ENCODE data around the gene CCDC69.
A peak's percentile ranks its signal among the peaks of the same experiment; 100 is the strongest.

The CCDC69 gene

GRCh38 chr5:151158287-151158661 is 65.6 kb downstream of the CCDC69 start:
- no peak for DNase-seq

- peak; percentile 23 for DNase-seq
These were observed 66.2 kb downstream of the CCDC69 start, which contains the start of gene ANXA6 for GRCh38 chr5:151157426-151158286. TSS of gene ANXA6 (minus strand) at chr5:151157779. CDS start at chr5:151147901, 9,878 bp downstream.

- DNase-seq, result no peak
These were observed 67.1 kb downstream of the CCDC69 start for GRCh38 chr5:151156507-151157420.

GRCh38 chr5:151155775-151156506 is 68.0 kb downstream of the CCDC69 start:
- DNase-seq, result peak; percentile 8

GRCh38 chr5:151154931-151155774 is 68.7 kb downstream of the CCDC69 start:
- DNase-seq, result no peak

GRCh38 chr5:151153766-151154272 is 70.1 kb downstream of the CCDC69 start:
- no peak for DNase-seq

GRCh38 chr5:151153300-151153699 is 70.6 kb downstream of the CCDC69 start:
- no peak for DNase-seq

- no peak for DNase-seq
These were observed 72.1 kb downstream of the CCDC69 start for GRCh38 chr5:151151793-151152192.

DNA sequence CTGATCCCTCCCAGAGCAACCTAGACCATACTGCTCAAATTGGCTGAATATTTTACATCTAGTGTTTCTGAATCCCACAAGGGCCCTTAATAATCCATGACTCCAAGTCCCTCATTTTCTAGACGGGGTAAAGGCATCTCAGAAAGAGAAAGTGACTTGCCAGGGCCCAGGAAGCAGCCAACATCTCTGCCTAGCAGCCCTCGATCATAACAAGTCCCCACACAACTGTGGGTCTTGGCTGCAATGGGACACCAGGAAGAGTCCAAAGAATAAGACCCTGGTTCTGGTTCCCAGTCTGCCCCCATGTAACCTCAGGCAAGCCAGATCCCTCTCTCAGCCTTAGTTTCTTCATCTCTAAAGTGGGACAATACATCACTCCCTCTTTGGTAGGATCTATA is 72.6 kb downstream of the CCDC69 start:
- DNase-seq, result no peak

- peak; percentile 26 for DNase-seq
These were observed 73.2 kb downstream of the CCDC69 start for GRCh38 chr5:151150471-151151262.

GRCh38 chr5:151148583-151148982 is 75.3 kb downstream of the CCDC69 start:
- no peak for DNase-seq

DNA sequence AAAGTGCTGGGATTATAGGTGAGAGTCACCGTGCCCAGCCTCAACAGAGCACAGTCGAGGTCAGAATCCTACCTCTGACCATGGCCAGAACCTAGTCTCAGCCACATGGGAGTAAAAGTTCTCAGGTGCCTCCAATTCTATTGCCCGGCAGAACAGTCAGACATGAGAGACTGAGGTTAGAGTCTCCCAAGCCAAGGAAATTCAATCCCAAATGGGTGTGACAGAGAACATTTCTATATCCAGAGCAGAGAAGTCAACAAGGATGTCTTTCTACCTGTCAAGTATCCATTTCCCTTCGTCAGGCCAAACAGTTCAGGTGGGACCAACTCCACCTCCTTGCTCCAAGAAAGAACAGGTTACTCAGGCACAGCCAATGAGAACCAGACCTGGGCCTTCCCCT is 76.9 kb downstream of the CCDC69 start:
- no peak for DNase-seq

GRCh38 chr5:151146061-151146460 is 77.8 kb downstream of the CCDC69 start:
- DNase-seq, result no peak

GRCh38 chr5:151144922-151145321 is 79.0 kb downstream of the CCDC69 start:
- no peak for DNase-seq

DNA sequence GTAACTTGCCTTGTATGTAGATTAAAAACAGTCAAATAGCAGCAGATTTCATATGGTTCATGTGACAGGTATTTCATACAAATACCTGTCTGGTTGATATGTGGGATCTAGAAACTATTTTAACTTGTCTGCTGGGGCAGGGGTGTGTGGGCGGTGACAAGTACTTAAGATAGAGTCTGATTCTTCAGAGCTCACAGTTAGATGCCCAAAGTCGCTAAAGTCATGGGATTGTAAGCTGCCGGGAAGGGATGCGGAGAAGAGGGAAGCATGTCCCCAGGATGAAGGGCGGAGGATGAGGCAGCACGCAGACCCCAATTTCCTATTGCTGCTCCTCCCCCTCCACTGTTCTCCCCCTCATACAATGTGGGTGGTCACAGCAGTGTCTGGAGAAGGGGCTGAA is 79.6 kb downstream of the CCDC69 start:
- no peak for DNase-seq

- no peak for DNase-seq
These were observed 80.2 kb downstream of the CCDC69 start for GRCh38 chr5:151143645-151144044.

DNA sequence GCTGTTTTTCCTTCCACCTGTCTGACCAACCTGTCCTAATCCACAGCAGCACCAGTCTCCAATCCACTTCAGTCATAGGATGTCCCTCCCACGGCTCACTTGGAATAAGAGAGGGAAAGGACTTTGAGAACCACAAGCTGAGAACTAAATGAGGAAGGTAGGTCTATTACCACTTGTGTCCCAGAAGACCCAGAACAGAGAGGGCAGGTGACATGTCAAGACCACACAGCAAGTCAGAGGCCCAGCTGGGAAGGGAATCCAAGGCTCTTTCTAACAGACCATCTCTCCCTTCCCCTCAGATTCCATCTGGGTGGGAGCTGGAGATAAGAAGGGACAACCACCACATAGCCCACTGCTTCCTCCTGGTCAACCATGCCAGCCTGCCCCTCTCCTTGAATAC is 81.0 kb downstream of the CCDC69 start:
- no peak for DNase-seq

- no peak for DNase-seq
These were observed 82.4 kb downstream of the CCDC69 start for GRCh38 chr5:151141535-151141934.

DNA sequence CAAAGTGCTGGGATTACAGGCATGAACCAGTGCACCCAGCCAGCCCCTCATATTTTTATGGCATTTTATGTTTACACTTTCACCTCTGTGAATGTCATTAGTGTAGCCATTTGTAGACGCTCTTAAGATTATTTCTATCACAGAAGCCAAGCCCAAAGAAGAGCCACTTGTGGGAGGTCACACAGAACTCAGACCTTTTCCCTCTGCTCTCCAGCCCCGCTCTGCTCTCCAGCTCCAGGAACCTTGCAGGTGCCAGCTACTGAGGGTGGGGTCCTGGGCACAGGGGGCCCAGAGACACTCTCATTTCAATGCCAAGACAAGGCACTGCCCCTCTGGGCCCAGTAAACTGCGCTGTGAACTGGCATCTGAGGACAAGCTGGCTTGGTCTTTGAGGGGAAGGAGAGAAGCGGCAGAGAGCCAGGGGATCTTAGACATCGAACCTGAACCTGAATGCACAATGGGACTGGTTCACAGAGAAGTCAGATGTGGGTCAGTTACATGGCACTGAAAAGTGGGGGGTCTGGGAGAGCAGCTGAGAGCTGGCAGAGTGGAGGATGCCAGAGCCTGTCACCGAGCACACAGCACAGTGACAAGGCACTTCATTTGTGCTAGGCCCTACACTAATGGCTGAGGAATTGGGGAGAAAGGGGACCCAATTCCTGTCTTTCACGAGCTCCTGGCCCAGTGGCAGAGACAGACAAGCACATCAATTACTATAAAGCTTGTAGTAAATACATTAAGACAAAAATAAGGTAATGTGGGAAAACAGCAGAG is 83.0 kb downstream of the CCDC69 start:
- no peak for DNase-seq

DNA sequence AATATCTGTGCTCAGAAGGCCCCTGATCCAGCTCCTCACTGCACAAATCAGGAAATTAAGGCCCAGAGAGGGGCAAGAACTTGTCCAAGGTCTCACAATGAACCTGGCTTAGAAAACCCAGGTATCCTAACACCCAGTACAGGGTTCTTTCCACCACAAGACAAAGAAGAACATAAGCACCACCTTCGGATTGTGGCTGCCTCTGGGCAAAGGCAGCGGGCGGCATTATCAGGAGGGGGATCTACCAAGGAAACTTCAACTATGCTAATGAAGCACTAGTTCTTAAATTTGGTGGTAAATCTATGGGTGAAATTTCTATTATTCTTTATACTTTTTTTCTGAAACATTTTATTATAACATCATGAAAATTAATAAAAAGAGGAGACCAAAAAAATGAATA is 84.2 kb downstream of the CCDC69 start:
- no peak for DNase-seq

All from DMS79 (cell line).